HG03159 (cell line): Measurements from ENCODE around the gene EMCN.
"Not testable (repeated sequence)": the region's sequence is repeated elsewhere in the genome, so short reads cannot be mapped to it uniquely, and the experiment has no call there.

ENCODE experiments used
- ATAC-seq: cut with Tn5 transposase; IDR thresholded peaks from one replicate; pipeline ENCODE4 v1.9.1; 2021; ENCODE audit warnings: mild to moderate bottlenecking, moderate library complexity; ENCODE audit not compliant: unreplicated experiment

EMCN gene

DNA sequence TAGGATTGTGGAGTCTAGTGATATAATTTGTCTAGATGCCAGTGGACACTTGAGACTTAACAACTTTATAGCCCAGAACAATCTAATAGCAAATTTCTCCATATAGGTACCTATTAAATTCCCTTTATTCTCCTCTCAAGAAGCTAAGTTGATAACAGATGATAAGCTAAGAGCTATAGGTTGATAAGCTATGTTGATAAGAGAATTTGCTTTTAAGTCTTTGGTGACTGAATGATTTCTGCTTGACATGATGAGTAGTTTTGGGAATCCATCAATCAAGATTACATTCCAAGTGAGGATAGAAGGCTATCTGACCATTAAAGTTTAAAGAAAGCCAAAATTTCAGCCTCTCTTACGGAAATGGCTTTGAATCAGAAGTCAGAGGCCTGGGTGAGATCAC, 131.6 kb downstream of the EMCN start:
- no peak for ATAC-seq

DNA sequence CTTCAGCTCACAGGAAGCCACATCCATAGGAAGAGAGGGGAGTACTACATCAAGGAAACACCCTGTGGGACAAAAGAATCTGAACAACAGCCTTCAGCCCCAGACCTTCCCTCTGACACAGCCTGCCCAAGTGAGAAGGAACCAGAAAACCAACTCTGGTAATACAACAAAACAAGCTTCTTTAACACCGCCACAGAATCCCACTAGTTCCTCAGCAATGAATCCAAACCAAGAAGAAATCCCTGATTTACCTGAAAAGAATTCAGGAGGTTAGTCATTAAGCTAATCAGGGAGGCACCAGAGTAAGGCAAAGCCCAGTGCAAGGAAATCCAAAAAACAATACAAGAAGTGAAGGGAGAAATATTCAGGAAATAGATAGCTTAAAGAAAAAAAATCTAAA, 137.4 kb downstream of the EMCN start:
- ATAC-seq = not testable (repeated sequence)

DNA sequence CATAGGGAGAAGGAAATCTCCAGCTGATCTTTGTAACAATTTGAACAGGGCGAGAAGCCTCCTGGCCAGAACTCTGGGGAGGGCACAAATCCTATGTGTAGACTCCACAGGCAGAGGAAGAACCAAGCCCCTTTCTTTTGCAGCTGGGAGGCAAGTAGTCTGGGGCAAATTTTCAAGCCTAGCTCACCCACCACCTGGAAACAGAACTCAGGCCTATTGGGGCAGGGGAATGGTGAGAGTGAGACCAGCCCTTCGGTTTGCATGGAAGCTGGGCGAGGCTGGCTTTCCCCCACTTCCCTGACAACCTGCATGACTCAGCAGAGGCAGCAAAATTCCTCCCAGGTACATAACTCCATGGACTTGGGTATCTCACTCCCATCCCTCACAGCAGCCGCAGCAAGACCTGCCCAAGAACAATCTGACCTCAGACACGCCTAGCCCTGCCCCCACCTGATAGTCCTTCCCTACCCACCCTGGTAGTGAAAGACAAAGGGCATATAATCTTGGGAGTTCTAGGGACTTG, 138.2 kb downstream of the EMCN start:
- no peak for ATAC-seq

DNA sequence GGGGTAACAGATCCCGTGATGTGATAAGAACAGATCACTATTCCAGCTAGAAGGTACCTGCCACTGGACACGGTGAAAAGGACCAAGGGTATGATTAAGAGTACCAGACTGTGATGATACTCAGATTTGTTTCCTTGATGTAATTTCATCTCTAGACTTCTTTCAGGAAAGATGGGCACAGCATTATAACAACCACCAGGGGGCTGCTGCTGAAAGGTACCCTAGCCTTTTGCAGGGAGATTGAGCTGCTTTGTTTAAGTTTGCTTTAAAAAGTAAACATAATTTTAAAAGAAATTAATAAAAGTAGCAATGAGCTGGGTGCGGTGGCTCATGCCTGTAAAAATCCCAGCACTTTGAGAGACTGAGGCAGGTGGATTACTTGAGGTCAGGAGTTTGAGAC, 145.4 kb downstream of the EMCN start:
- ATAC-seq = peak; percentile 50

DNA sequence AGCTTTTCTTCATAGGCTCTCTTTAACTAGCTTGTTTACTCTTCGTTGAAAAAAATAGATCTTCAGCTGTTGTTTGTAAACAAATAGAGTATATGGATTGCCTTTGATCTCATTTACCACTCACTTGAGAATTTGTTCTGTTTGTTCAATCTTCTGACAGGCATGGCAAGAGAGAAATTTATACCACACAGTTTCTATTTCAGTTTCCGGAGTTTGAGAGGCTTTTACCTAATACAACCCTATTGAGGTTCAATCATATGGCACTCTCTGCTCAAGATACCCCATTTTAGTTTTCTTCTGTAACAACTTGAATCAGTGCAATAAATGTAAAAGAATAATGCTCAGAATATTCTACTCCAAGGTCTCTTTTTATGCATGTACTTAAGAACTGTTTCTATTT, 148.0 kb downstream of the EMCN start:
- no peak for ATAC-seq

DNA sequence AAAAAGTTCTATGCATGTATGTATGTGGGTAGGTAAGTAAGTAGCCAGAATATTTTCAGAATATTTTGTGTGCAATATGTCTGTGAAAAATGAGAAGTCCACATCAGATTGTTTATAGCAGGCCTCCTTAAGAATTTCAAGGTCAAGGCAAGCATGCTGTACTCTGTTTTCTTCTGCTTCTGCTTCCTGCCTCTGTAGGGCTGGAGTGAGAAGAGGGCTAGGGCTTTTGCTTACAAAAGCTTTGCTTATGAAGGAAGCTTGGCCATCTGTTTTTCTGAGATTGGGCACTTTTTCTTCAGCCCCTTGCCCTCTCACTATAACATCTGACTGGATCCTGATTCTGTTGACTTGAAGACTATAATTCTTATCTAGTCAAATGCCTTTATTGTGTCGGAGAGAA, 150.4 kb downstream of the EMCN start:
- no peak for ATAC-seq

DNA sequence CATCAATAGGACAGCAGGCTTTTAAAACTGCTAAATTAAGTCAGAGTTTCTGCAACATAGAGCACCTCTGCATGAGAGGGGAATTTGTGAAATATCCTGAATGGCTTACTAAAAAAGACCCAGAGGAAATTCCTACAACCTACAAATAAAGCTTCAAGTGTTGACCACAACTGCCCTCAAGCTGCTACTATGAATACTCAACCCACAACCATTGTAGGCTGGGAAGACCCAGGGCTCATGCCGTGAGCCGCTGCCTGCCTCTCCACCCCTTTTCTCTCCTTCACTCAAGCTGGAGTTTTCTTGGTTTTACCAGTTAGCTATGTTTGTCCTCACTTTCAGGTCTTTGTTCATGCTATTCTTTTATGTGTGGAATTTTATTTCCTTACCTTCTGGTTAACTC, 151.6 kb downstream of the EMCN start:
- no peak for ATAC-seq

DNA sequence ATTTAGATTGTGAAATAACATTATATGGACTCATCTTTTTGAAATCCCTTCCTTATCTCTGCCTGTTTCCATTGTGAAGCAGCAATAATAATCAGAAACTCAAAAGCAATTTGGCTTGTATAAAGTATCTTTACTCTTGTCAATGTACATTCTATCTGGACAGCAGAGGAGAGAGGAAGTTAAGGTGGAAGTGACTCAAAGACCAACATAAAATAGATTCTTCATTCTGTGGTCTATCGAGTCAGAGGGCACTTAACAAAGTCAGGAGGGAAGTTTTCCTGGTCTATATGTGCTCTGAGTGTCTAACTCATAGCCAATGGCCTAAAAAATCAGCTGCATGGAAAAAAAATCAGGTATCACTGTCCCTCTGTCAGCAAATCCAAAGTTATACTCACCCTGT, 155.5 kb downstream of the EMCN start:
- ATAC-seq = no peak

DNA sequence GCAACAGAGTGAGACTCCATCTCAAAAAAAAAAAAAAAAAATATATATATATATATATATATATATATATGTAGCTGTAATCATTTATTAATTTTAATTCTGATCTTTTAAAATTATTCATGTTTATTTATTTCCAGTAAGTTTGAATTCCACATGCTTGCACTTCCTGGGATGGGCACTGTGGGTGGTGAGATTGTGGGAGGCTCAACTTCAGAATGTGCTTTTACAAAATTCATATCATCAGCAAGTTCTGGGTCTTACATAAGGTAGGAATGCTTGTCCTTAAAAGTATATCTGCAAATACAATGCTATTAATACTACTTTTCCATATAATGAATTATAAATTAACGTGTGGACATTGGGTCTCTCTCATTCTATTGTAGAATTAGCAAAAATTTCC, 156.5 kb downstream of the EMCN start:
- ATAC-seq = no peak

DNA sequence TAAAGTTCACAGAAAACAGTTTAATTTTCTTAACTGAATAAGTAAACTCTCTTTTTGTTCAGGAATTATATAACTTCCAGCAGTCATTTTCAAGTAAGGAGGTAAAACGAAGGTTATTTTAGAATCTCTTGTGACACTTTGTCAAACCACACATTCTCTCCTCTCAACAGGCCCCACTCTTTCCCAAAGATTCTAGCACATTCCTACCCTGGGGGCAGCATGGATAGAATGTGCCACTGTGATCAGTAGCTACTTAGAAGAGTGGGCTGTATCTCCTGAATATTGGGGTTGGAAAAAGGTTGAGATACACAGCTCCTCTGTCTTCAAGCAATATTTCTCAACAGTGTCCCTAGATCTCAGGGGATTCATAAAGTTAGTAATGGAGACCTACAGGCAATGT, 157.6 kb downstream of the EMCN start:
- ATAC-seq = no peak

DNA sequence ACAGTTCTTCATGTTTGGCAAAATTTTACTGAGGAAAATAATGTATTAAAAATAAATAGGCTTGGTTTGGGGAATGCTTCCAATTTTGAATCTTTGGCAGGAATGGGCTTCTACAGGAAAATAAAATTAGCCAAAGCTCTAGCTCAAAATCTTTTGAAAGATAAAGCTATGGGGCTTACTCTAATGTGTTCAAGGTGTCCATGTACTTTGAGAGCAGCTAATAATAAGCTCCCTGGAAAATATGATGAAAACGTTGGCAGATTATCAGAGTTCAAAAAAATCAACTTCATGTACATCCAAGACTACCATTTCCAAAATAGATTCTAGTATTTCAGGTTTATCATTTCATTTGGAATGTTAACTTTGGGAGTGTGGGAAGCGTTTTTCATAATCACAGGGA, 158.4 kb downstream of the EMCN start:
- no peak for ATAC-seq

DNA sequence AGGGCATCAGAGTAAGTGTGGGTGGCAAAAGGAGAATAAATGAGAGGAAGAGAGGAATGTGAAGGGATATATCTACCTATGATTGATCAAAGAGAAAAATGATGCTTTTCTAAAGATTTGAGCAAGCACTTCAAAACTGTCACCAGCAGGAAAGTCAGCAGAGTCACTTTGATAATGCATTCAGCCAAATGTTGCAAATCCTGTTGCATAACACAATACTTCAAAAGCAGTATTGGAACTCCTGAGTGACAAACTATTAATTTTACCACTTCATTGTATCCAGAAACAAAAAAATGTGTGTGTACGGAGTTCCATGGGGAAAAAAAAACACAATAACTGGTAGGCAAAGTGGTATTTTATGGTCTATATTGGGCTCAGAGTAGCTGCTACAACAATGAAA, 160.3 kb downstream of the EMCN start:
- no peak for ATAC-seq

DNA sequence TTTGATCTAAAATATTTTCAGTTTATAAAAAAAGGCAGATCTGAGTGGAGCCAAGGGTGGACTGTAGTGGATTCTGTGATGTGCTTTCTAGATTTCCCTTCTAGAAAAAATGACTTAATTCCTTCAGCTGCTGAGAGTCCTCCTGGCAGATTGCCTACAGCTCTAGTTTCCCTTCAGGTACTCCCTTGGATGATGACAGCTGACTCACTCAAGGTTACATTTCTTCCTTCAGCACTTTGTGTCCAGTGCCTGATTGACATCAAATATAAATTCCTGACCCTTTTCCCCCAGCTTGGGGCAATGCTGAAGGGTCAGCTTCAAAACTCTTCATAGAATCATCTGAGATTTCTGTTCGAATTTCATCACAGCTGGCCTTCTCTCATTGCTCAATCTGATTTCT, 161.7 kb downstream of the EMCN start:
- no peak for ATAC-seq

DNA sequence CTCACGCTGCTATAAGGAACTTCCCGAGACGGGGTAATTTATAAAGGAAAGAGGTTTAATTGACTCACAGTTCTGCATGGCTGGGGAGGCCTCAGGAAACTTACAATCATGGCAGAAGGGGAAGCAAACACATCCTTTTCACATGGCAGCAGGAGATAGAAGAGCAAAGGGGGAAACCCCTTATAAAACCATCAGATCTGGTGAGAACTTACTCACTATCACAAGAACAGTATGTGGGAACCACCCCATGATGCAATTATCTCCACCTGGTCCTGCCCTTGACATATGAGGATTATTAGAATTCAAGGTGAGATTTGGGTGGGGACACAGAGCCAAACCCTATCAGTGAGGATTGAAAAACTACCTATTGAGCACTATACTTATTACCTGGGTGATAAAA, 165.5 kb downstream of the EMCN start:
- ATAC-seq = not testable (repeated sequence)

DNA sequence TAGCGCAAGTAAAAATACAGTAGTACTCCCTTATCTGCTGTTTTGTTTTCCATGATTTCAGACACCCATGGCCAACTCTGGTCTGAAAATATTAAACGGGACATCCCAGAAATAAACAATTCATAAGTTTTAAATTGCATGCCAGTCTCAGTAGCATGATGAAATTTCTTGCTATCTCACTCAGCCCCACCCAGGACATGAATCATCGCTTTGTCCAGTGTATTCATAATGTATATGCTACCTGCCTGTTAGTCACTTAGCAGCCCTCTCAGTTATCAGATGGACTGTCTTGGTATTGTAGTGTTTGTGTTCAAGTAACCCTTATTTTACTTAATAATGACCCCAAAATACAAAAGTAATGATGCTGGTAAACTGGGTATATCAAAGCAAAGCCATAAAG, 169.3 kb downstream of the EMCN start:
- no peak for ATAC-seq

DNA sequence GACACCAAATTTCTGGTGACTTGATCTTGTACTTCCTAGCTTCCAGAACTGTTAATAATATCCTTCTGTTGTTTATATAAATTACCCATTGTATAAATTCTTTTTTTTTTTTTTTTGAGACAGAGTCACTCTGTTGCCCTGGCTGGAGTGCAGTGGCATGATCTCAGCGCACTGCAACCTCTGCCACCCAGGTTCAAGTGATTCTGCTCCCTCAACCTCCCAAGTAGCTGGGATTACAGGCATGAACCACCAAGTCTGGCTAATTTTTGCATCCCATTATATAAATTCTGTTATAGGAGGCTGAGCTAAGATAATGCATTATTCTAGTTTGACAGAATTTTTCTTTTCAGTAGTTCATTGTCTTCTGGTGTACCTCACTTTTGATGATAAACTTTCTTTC, 170.6 kb downstream of the EMCN start:
- no peak for ATAC-seq

DNA sequence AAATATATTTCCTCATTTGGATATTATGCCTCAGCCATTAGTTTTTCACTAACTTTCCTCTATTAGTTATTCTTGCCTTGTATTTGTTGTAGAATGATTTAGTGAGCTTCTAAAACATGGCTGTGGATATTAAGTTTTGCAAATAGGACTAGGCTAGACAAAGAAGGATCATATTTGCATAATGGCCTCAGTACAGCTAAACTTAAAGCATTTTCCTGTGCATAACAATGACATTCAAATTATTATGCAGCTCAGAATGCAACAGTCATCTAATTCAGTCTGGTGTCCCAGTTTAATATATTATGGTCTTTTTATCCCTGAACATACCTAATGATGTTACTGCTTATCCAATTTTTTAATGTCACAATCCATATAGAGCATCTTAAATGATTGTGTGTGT, 172.2 kb downstream of the EMCN start:
- ATAC-seq = no peak
